GM23338 (cell line): Measurements from ENCODE around the gene LRRC17. TPM values are rescaled to one million over a fixed set of nuclear protein-coding genes. Genes with fewer than 3 reads are reported as not detected.

ENCODE experiments used
- ATAC-seq: fragments of 200-7000 bp; cut with Tn5 transposase; 3 replicates; pipeline ENCODE4 v1.9.1; 2020
- DNase-seq: peaks from one replicate; pipeline ENCODE4 v3.0.0-alpha.2; 2015; ENCODE audit warnings: low spot score
- H2AFZ ChIP-seq: fragments of 200-600 bp; sonication (generic); 2 replicates; pipeline ENCODE4 v1.8.0; 2016; ENCODE audit warnings: antibody characterized with exemption, mild to moderate bottlenecking, moderate library complexity
- H3F3A ChIP-seq: fragments of 200-600 bp; sonication (generic); replicated peaks from 2 replicates; pipeline ENCODE4 v1.8.0; 2017; ENCODE audit warnings: antibody characterized with exemption, mixed run types, low read depth
- H3K27ac ChIP-seq: fragments of 200-600 bp; sonication (generic); 2 replicates; pipeline ENCODE4 v1.6.1; 2016; ENCODE audit warnings: low read depth
- H3K27me3 ChIP-seq: fragments of 200-600 bp; sonication (generic); 2 replicates; pipeline ENCODE4 v1.8.0; 2016; ENCODE audit warnings: mild to moderate bottlenecking, mixed run types, moderate library complexity; ENCODE audit not compliant: insufficient read depth
- H3K36me3 ChIP-seq: fragments of 200-600 bp; sonication (generic); 2 replicates; pipeline ENCODE4 v1.8.0; 2016; ENCODE audit warnings: mild to moderate bottlenecking; ENCODE audit not compliant: insufficient read depth
- H3K4me1 ChIP-seq: fragments of 200-600 bp; sonication (generic); 2 replicates; pipeline ENCODE4 v1.8.0; 2016; ENCODE audit warnings: mild to moderate bottlenecking, moderate library complexity; ENCODE audit not compliant: insufficient read depth
- H3K4me2 ChIP-seq: fragments of 200-600 bp; sonication (generic); 2 replicates; pipeline ENCODE4 v1.7.1; 2017; ENCODE audit warnings: mixed run types
- H3K4me3 ChIP-seq: fragments of 200-600 bp; sonication (generic); 2 replicates; pipeline ENCODE4 v1.6.1; 2016; ENCODE audit warnings: mixed run types
- H3K79me2 ChIP-seq: fragments of 200-600 bp; sonication (generic); replicated peaks from 2 replicates; pipeline ENCODE4 v1.8.0; 2017; ENCODE audit warnings: mild to moderate bottlenecking; ENCODE audit not compliant: insufficient read depth
- H3K9me2 ChIP-seq: fragments of 200-600 bp; sonication (generic); 2 replicates; pipeline ENCODE4 v1.8.0; 2017; ENCODE audit not compliant: insufficient read depth
- H4K20me1 ChIP-seq: fragments of 200-600 bp; sonication (generic); replicated peaks from 2 replicates; pipeline ENCODE4 v1.8.0; 2017; ENCODE audit warnings: mild to moderate bottlenecking; ENCODE audit not compliant: insufficient read depth
- H3K27ac Mint-ChIP-seq: 2 replicates; pipeline ENCODE4 v1.8.0; 2020; ENCODE audit warnings: inconsistent platforms, mild to moderate bottlenecking, moderate library complexity, mixed read lengths
- H3K27me3 Mint-ChIP-seq: 3 replicates; pipeline ENCODE4 v1.8.0; 2022; ENCODE audit warnings: low read depth, mild to moderate bottlenecking, moderate library complexity, mixed read lengths, inconsistent platforms; ENCODE audit not compliant: insufficient read depth, poor library complexity
- H3K36me3 Mint-ChIP-seq: 3 replicates; pipeline ENCODE4 v1.8.0; 2021; ENCODE audit warnings: low read depth, mild to moderate bottlenecking, inconsistent platforms, moderate library complexity, mixed read lengths
- H3K4me1 Mint-ChIP-seq: 3 replicates; pipeline ENCODE4 v1.8.0; 2020; ENCODE audit warnings: mild to moderate bottlenecking, inconsistent platforms, mixed read lengths
- H3K4me3 Mint-ChIP-seq: 3 replicates; pipeline ENCODE4 v1.8.0; 2021; ENCODE audit warnings: moderate library complexity, mild to moderate bottlenecking, inconsistent platforms, mixed read lengths
- H3K9me3 Mint-ChIP-seq: 3 replicates; pipeline ENCODE4 v1.8.0; 2020; ENCODE audit warnings: moderate library complexity, mild to moderate bottlenecking, inconsistent platforms, mixed read lengths
- JUNB ChIP-seq: IDR thresholded peaks from one replicate; pipeline ENCODE4 v1.6.1; 2016; ENCODE audit warnings: antibody characterized with exemption; ENCODE audit not compliant: unreplicated experiment
- polyA plus RNA-seq: library from polyadenylated mRNA; unstranded; fragments of >200 nt; fragmentation: Nextera tagmentation; extraction: Ambion mirVana; gene quantifications from 2 replicates; pipeline ENCODE4 v1.2.1, GENCODE V29; 2016
- total RNA-seq: library from RNA; depleted of rRNA; stranded (reverse); fragments of >200 nt; shearing (Covaris generic); gene quantifications from 2 replicates; pipeline ENCODE4 v1.2.3, GENCODE V29; 2014
- TF ChIP-seq, protein P1 (sequence below), 2 experiments: fragments of 200-600 bp in 1 of 2; sonication (generic) in 1 of 2; conservative IDR thresholded peaks; 2 replicates each; pipeline versions ENCODE4 v1.5.1 to v1.6.1; 2016 to 2017; ENCODE audit warnings: antibody characterized with exemption in 2 of 2, low read depth in 2 of 2, mild to moderate bottlenecking in 2 of 2, moderate library complexity in 1 of 2
- TF ChIP-seq, protein P2 (sequence below): IDR thresholded peaks from one replicate; pipeline ENCODE4 v1.6.1; 2018; ENCODE audit warnings: antibody characterized with exemption; ENCODE audit not compliant: unreplicated experiment

LRRC17 gene
- total and polyA plus RNA-seq, 2 experiments from 2014 or later, result 2.8 to 3.1 TPM

DNA sequence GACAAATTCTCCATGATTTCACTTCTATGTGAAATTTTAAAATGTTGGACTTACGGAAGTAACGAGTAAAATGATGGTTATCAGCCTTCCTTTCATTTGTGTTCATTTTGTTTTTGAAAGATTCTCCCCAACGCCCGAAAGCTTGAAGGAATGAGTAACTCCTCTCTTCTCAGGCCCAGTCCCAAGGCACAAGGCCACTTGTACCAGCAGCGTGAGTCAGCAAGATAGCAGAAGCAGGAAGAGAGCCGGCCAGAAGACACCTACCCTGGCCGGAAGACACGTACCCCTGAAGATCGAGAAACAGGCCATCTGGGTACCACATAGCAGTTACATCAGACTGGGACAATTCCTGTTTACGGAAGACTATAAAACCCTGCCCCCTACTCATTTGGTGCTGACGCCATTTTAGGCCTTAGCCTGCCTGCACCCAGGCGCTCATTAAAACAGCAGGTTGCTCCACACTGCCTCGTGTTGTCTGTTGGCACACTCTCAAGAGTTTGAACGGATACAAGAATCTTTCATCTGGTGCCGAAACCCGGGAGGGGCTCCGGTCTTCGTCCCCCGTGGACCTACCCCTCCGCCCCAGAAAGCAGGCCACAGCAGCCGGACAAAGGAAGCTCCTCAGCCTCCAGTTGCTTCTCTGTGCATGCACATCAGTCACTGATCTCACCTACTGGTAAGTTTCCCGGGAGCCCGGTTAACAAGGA lies 60.4 kb downstream of the LRRC17 start:
- Mint-ChIP-seq H3K4me3 (no peak overlapping the region), H3K27me3 (peaks cover 2% of the 10 kb centered on the region), H3K27ac (peak overlapping the region; percentile 88), H3K9me3 (no peaks in the 10 kb centered on the region; the same call in 2 of the 3 replicates), H3K4me1 (peaks cover 10% of the 10 kb centered on the region), H3K36me3 (no peaks in the 10 kb centered on the region)
- TF ChIP-seq, protein P1, sequence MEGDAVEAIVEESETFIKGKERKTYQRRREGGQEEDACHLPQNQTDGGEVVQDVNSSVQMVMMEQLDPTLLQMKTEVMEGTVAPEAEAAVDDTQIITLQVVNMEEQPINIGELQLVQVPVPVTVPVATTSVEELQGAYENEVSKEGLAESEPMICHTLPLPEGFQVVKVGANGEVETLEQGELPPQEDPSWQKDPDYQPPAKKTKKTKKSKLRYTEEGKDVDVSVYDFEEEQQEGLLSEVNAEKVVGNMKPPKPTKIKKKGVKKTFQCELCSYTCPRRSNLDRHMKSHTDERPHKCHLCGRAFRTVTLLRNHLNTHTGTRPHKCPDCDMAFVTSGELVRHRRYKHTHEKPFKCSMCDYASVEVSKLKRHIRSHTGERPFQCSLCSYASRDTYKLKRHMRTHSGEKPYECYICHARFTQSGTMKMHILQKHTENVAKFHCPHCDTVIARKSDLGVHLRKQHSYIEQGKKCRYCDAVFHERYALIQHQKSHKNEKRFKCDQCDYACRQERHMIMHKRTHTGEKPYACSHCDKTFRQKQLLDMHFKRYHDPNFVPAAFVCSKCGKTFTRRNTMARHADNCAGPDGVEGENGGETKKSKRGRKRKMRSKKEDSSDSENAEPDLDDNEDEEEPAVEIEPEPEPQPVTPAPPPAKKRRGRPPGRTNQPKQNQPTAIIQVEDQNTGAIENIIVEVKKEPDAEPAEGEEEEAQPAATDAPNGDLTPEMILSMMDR (conservative IDR thresholded peaks at IDR 0.05; ENCODE audit: low read depth in 2 of 2), result no peak
- no peak for TF ChIP-seq JUNB
- DNase-seq (peak; percentile 14), ATAC-seq (no peak)
- Histone ChIP-seq H4K20me1 (no peaks in the 10 kb centered on the region), H2AFZ (peak overlapping the region; percentile 98), H3K27me3 (no peaks in the 10 kb centered on the region), H3K4me1 (0 out of 2 replicates have a peak, but pooled peaks cover 4% of the 10 kb centered on the region), H3K79me2 (no peaks in the 10 kb centered on the region), H3F3A (no peaks in the 10 kb centered on the region), H3K4me3 (no peak overlapping the region), H3K36me3 (no peaks in the 10 kb centered on the region), H3K4me2 (no peak overlapping the region), H3K9me2 (no peaks in the 10 kb centered on the region), H3K27ac (no peak overlapping the region)

DNA sequence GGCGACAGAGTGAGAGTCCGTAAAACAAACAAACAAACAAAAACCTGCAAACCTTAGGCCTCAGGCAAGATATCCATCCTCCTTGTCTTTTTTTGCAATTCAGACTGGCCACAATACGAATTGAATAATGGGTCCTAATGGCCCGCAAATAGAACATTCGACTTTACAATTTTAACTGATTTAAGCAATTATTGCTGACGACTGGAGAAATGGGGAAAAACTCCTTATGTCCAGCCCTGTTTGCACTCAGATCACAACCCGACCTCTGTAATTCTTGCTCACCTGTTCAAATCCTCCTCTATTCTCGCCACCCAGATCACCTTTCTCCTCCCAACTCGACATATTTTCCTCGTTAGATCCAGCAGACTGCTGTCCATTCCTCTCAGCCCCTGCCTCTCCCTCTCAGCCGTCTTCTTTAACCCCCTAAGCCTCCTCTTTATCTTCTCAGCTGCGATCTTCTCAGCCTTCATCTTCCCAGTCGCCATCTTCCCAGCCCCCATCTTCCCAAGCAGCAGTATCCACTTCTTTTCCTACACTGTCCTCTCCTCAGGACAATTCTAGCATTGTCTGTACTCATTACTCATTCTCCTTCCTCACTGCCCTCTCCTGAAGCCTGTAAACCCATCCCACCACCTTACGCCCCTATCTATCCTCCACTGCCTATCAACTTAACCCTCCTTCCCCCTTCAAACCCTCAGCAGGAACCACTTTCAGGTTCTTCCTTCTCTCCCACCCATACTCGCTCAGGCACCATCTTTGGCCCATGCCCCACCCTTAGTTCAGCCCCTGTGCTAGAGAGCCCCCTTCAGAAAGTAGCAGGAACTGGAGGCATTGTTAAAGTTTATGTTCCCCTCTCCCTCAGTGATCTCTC lies 61.8 kb downstream of the LRRC17 start:
- H3K4me3 ChIP-seq, result no peak overlapping the region
- DNase-seq, result peak; percentile 69
- H3K4me1 ChIP-seq, result 0 out of 2 replicates have a peak, but pooled peaks cover 4% of the 10 kb centered on the region
- no peaks in the 10 kb centered on the region for H3K27me3 ChIP-seq
- Mint-ChIP-seq H3K27ac (no peak overlapping the region), H3K4me3 (no peak overlapping the region), H3K9me3 (no peaks in the 10 kb centered on the region; the same call in 2 of the 3 replicates), H3K4me1 (peaks cover 17% of the 10 kb centered on the region), H3K27me3 (peaks cover 2% of the 10 kb centered on the region), H3K36me3 (no peaks in the 10 kb centered on the region)
- H3K4me2 ChIP-seq, result no peak overlapping the region
- ATAC-seq, result peak; percentile 81
- TF ChIP-seq, protein P1 (conservative IDR thresholded peaks at IDR 0.05; ENCODE audit: low read depth in 2 of 2), result peak; percentile 72 to 81
- TF ChIP-seq, protein P2, sequence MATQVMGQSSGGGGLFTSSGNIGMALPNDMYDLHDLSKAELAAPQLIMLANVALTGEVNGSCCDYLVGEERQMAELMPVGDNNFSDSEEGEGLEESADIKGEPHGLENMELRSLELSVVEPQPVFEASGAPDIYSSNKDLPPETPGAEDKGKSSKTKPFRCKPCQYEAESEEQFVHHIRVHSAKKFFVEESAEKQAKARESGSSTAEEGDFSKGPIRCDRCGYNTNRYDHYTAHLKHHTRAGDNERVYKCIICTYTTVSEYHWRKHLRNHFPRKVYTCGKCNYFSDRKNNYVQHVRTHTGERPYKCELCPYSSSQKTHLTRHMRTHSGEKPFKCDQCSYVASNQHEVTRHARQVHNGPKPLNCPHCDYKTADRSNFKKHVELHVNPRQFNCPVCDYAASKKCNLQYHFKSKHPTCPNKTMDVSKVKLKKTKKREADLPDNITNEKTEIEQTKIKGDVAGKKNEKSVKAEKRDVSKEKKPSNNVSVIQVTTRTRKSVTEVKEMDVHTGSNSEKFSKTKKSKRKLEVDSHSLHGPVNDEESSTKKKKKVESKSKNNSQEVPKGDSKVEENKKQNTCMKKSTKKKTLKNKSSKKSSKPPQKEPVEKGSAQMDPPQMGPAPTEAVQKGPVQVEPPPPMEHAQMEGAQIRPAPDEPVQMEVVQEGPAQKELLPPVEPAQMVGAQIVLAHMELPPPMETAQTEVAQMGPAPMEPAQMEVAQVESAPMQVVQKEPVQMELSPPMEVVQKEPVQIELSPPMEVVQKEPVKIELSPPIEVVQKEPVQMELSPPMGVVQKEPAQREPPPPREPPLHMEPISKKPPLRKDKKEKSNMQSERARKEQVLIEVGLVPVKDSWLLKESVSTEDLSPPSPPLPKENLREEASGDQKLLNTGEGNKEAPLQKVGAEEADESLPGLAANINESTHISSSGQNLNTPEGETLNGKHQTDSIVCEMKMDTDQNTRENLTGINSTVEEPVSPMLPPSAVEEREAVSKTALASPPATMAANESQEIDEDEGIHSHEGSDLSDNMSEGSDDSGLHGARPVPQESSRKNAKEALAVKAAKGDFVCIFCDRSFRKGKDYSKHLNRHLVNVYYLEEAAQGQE, result no peak
- no peaks in the 10 kb centered on the region for H3K79me2 ChIP-seq
- H3K36me3 ChIP-seq, result no peaks in the 10 kb centered on the region
- no peaks in the 10 kb centered on the region for H4K20me1 ChIP-seq
- no peaks in the 10 kb centered on the region for H3K9me2 ChIP-seq
- H3F3A ChIP-seq, result no peaks in the 10 kb centered on the region
- no peak overlapping the region for H3K27ac ChIP-seq
- no peak overlapping the region for H2AFZ ChIP-seq
